ENCODE data around the gene ZNF737.
"Not testable (repeated sequence)": the region's sequence is repeated elsewhere in the genome, so short reads cannot be mapped to it uniquely, and the experiment has no call there.

Gene ZNF737

DNA sequence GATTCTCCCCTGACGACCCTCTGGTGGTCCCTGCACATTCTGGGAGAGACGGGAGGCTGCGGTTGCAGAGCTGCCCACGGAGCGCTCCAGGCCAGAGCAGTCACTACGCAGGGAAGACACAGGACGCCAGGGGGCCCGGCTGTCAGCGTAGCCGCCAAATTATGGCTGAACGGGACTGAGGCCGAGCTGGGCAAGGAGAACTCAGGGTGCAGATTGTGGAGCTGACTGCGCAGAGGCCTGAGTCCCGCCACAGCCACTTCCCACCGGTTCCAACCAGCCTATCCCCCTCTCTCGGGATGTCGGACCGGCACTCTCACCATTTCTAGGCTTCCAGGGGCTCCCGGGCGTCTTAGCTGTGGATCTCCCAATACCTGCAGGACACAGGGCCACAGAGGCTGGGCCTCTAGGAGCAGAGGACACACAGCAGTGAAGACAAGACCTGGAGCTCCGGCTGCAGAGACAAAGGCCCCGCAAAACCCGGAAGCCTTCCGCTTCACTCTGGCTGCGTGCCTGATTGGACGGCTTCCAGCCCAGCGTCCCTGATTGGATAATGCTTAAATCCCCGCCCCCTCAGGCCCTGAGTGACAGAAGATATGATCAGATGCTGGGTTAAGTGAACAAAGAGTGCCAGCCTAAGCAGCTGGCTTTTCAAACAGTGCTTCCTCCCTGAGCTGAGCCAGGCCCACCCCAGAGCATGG, at the start of gene ZNF737:
ZNF737 (minus strand) TSS at position 461 of the 698 bp plus-strand sequence; CDS start at position 320, 141 bp downstream.
- peak; percentile 92 for DNase-seq

DNA sequence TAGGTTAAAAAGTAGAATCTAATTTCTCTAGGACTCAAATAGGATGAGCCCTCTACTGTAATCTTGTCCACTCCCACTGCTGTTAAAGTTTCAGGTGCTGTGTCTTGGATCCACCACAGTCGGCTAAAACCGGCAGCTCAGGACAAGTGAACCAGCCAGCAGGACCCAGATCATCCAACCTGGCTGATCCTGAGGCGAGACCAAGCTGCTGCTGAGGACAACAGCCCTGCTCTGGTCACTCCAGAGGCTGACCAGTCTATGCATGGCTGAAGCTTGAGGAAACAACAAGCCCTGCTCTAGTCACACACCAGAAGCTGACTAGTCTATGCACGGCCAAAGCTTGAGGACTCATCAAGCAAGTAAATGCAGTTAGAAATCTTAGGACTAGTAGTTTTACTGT, 49.4 kb upstream of the ZNF737 start:
- DNase-seq = not testable (repeated sequence)

- DNase-seq = no peak
These were observed 47.2 kb upstream of the ZNF737 start for GRCh38 chr19:20612711-20613316.

DNA sequence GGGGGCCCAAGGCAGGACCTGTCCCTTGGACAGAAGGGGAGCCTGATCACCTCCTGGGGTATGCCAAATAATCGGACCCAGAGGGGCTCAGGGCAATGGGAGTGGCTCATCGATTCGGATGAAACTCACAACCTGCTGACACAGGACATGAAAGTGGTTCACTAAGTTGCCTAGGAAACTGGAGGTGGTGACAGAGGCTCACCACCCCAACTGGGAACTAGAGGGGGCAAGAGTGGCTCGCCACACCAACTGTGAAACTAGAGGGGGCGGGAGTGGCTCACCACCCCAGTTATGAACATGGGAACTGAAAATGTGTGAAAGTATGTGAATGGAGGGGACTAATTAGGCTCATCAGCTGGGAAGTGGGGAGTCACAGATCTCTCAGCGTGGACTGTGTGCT, 46.3 kb upstream of the ZNF737 start:
- no peak for DNase-seq

DNA sequence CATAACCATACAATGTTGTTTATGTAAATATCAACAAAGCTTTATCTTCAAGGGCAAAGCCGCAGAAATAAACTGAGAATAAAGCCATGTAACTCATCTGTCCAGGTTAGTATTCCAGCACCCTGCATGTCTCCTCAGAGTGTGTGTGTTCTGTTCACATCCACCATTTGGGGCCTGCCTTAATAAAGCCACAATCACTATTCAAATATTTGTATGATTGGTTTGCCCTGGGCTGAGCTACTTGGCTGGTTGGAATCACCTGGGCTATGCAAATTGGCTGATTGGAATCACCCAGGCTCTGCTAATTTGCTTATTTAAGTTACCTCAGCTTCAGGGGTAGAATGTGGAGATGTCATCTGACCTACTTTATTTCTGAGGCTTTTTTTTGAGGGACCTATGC, 42.4 kb upstream of the ZNF737 start:
- DNase-seq = no peak

DNA sequence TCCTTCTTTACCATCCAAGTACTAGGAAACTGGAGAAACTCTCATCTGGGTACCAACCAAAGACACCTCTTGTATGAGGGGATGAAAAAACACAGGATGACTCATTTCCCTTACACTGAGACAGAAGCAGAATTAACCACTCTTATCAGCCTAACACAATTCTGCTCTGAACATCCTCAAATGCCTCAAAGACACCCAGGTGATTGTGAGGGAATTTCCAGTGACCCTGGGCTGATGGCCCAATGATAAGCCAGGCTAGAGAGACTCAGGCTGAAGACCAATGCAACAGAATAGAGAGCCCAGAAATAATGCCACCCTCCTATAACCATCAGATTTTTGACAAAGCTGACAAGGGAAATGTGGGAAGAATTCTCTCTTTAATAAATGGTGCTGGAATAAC, 7.0 kb downstream of the ZNF737 start:
- peak; percentile 17 for DNase-seq

- DNase-seq = no peak
These were observed 7.6 kb downstream of the ZNF737 start for GRCh38 chr19:20558011-20558410.

GRCh38 chr19:20544667-20545333, 20.8 kb downstream of the ZNF737 start:
- not testable (repeated sequence) for DNase-seq

GRCh38 chr19:20530303-20530702, 35.3 kb downstream of the ZNF737 start:
- DNase-seq = not testable (repeated sequence)

- no peak for DNase-seq
These were observed 52.2 kb downstream of the ZNF737 start for GRCh38 chr19:20513189-20513904.

GRCh38 chr19:20503476-20503875, 62.1 kb downstream of the ZNF737 start:
- no peak for DNase-seq

All from activated CD4-positive, alpha-beta T cell treated with anti-CD3 and anti-CD28 coated beads, Interleukin-2, Interleukin-6, amounts not matched to agents 100 ng/mL and 50 ng/mL, durations not matched to agents 16 hours and 8 hours (primary cell).